Common myeloid progenitor, CD34-positive (primary cell): Measurements from ENCODE around the gene SANBR.

Experiments
- CTCF ChIA-PET: fragments of 350-600 bp; sonication (Branson Sonifier 250); formaldehyde crosslinking; loops from one replicate; lab custom pipeline; 2021; ENCODE audit warnings: antibody characterized with exemption; lab: Charles Lee
- POLR2A ChIA-PET: fragments of 350-600 bp; sonication (Branson Sonifier 250); formaldehyde crosslinking; loops from one replicate; lab custom pipeline; 2021; ENCODE audit warnings: antibody characterized with exemption; lab: Charles Lee
- DNase-seq, 3 donors: peaks; one replicate each; pipeline versions ENCODE4 v3.0.0 to v3.0.0-alpha.2; 2013
- H3K27ac ChIP-seq, 2 experiments: 1 replicate in 1 of 2; 2 replicates in 1 of 2; pipeline ENCODE4 v1.7.0; 2013; ENCODE audit warnings: inconsistent platforms in 2 of 2, low read length in 2 of 2, mild to moderate bottlenecking in 2 of 2, low read depth in 1 of 2, moderate library complexity in 1 of 2; ENCODE audit not compliant: severe bottlenecking in 2 of 2, insufficient read depth in 1 of 2, poor library complexity in 1 of 2
- H3K27me3 ChIP-seq, 5 experiments: replicated peaks in 2 of 5; 1 replicate in 3 of 5; 2 replicates in 2 of 5; pipeline versions ENCODE4 v1.6.1 to v1.7.0; 2013; ENCODE audit warnings: low read length in 4 of 5, mild to moderate bottlenecking in 2 of 5, moderate library complexity in 2 of 5, inconsistent platforms in 1 of 5; ENCODE audit not compliant: insufficient read depth in 5 of 5, control insufficient read depth in 4 of 5
- H3K36me3 ChIP-seq, 4 experiments: 1 replicate in 2 of 4; 2 replicates in 2 of 4; pipeline versions ENCODE4 v1.6.1 to v1.7.0; 2013; ENCODE audit warnings: low read length in 3 of 4, control low read depth in 1 of 4, mild to moderate bottlenecking in 1 of 4; ENCODE audit not compliant: control insufficient read depth in 4 of 4, insufficient read depth in 4 of 4
- H3K4me1 ChIP-seq, 4 experiments: 1 replicate in 3 of 4; 2 replicates in 1 of 4; pipeline versions ENCODE4 v1.6.1 to v1.7.1; 2013; ENCODE audit warnings: low read length in 3 of 4, mild to moderate bottlenecking in 3 of 4, control low read depth in 1 of 4, inconsistent platforms in 1 of 4, moderate library complexity in 1 of 4; ENCODE audit not compliant: control insufficient read depth in 4 of 4, insufficient read depth in 4 of 4; ENCODE audit errors: control extremely low read depth in 1 of 4
- H3K4me3 ChIP-seq, 7 experiments: 1 replicate in 4 of 7; 2 replicates in 3 of 7; pipeline versions ENCODE4 v1.5.1 to v1.7.0; 2013; ENCODE audit warnings: mild to moderate bottlenecking in 7 of 7, low read length in 6 of 7, moderate library complexity in 6 of 7, inconsistent platforms in 2 of 7, low read depth in 2 of 7, control low read depth in 1 of 7; ENCODE audit not compliant: insufficient read depth in 4 of 7, control insufficient read depth in 1 of 7; ENCODE audit errors: extremely low read depth in 1 of 7
- H3K9me3 ChIP-seq, 5 experiments: 1 replicate in 4 of 5; 2 replicates in 1 of 5; pipeline versions ENCODE4 v1.6.1 to v1.7.1; 2013; ENCODE audit warnings: low read length in 4 of 5, mild to moderate bottlenecking in 2 of 5, inconsistent platforms in 1 of 5, low read depth in 1 of 5, moderate library complexity in 1 of 5; ENCODE audit not compliant: control insufficient read depth in 4 of 5, insufficient read depth in 2 of 5; ENCODE audit errors: control extremely low read depth in 1 of 5
- WGBS: methylation state at CpG from one replicate; pipeline ENCODE4 v1.1.5; 2013; ENCODE audit not compliant: insufficient coverage; 5-methylcytosine and 5-hydroxymethylcytosine counted together

Gene SANBR

DNA sequence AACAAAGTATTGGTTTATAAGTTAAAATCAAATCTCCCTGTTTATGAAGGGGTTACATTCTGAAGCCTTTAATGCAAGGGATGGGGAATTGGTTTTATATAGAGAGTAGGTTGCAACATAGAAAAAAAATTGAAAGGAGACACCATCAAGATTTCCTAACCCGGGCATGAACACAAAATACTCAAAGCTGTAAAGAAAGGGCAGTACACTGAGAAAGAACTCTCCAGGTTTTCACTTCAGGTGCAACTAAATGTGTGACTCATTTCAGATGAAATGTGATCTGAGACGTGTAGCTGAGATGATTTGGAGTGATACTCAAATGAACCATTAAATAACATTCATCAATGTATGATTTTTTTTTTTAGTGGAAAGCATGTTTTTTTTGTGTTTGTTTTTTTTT is 43.6 kb downstream of the SANBR start:
- POLR2A ChIA-PET: no interaction called here
- H3K27ac ChIP-seq: no peak overlapping the region
- CTCF ChIA-PET: no interaction called here
- H3K4me3 ChIP-seq: no peak overlapping the region
- no peaks in the 10 kb centered on the region for H3K4me1 ChIP-seq
- H3K9me3 ChIP-seq: peaks cover 0 to 6% (median 0%) of the 10 kb centered on the region in 5 experiments
- DNase-seq: no peak
- H3K27me3 ChIP-seq: no peaks in the 10 kb centered on the region
- peaks cover 0 to 19% (median 3%) of the 10 kb centered on the region in 4 experiments for H3K36me3 ChIP-seq
- WGBS: 100% methylated on average over 1 of the region's 2 CpGs

DNA sequence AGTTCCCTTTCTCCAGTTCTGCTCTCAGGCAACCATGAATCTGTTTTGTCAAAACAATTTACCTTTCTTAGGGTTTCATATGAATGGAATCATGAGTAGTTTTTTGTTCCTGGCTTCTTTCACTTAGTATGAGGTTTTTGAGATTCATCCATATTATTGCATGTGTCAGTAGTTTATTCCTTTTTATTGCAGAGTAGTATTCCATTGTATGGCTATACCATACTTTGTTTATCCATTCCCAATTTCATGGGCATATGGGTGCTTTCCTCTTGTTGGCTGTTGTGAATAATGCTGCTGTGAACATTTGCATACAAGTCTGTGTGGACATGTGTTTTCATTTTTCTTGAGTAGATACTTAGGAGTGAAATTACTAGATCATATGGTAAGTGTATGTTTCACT is 46.0 kb downstream of the SANBR start:
- peaks cover 0 to 16% (median 3%) of the 10 kb centered on the region in 4 experiments for H3K36me3 ChIP-seq
- H3K27ac ChIP-seq: no peak overlapping the region
- peaks cover 0 to 6% (median 2%) of the 10 kb centered on the region in 5 experiments for H3K9me3 ChIP-seq
- POLR2A ChIA-PET: no interaction called here
- H3K4me3 ChIP-seq: no peak overlapping the region
- no peak for DNase-seq
- CTCF ChIA-PET: no interaction called here
- no peaks in the 10 kb centered on the region for H3K4me1 ChIP-seq
- H3K27me3 ChIP-seq: no peaks in the 10 kb centered on the region

DNA sequence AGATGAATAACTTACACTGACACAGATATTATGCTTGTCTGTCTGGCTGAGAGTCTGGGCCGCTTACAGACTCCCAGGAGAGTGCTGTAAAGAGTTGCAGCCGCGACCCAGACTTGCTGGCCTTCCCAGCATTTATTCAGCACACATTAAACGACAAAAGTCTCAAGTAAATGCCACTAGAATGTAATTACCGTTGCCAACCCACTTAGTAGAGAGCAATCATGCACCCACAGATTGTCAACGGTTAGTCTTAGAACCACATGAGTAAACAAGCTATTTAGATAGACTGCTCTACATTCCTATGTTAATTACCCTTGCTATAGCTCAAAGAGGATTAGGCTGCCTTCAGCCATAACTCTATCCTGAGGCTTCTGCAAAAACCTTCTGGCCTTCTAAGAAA is 48.5 kb downstream of the SANBR start:
- ChIA-PET POLR2A (no interaction called here), CTCF (no interaction called here)
- no peak overlapping the region for H3K27ac ChIP-seq
- DNase-seq: no peak
- WGBS: 90% methylated on average over 6 of the region's 6 CpGs
- peaks cover 0 to 6% (median 2%) of the 10 kb centered on the region in 5 experiments for H3K9me3 ChIP-seq
- H3K36me3 ChIP-seq: peaks cover 0 to 20% (median 1%) of the 10 kb centered on the region in 4 experiments
- no peaks in the 10 kb centered on the region for H3K4me1 ChIP-seq
- H3K27me3 ChIP-seq: no peaks in the 10 kb centered on the region
- no peak overlapping the region for H3K4me3 ChIP-seq
